Ascending aorta (tissue), 2 donors: ENCODE measurements around the gene ERCC3. TPM values are rescaled to one million over a fixed set of nuclear protein-coding genes. Genes with fewer than 3 reads are reported as not detected.
"Not testable (repeated sequence)": the region's sequence is repeated elsewhere in the genome, so short reads cannot be mapped to it uniquely, and the experiment has no call there.

Experiments
- DNase-seq, 2 donors: peaks; one replicate each; pipeline ENCODE4 v3.0.0-alpha.2; 2019; ENCODE audit warnings: low spot score in 2 of 2
- H3K27ac ChIP-seq, 2 donors: fragments of 200-600 bp; sonication (generic); one replicate each; pipeline ENCODE4 v1.5.1; 2016 to 2017; ENCODE audit warnings: mild to moderate bottlenecking in 1 of 2
- H3K27me3 ChIP-seq: fragments of 200-600 bp; sonication (generic); one replicate; pipeline ENCODE4 v1.5.1; 2017
- H3K36me3 ChIP-seq, 2 donors: fragments of 200-600 bp; sonication (generic); one replicate each; pipeline ENCODE4 v1.5.1; 2016
- H3K4me1 ChIP-seq, 2 donors: fragments of 200-600 bp; sonication (generic); one replicate each; pipeline ENCODE4 v1.5.1; 2016 to 2017; ENCODE audit warnings: mild to moderate bottlenecking in 1 of 2
- H3K4me3 ChIP-seq, 2 donors: fragments of 200-600 bp; sonication (generic); one replicate each; pipeline ENCODE4 v1.5.1; 2016 to 2017; ENCODE audit warnings: mild to moderate bottlenecking in 1 of 2
- H3K9me3 ChIP-seq, 2 donors: fragments of 200-600 bp; sonication (generic); one replicate each; pipeline ENCODE4 v1.5.1; 2016
- CTCF ChIP-seq, 3 experiments: fragments of 200-600 bp in 2 of 3; fragments of 450-650 bp in 1 of 3; sonication (generic) in 2 of 3; IDR thresholded peaks; one replicate each; pipeline ENCODE4 v1.5.1; 2016 to 2019; ENCODE audit warnings: antibody characterized with exemption in 3 of 3, mild to moderate bottlenecking in 1 of 3, moderate library complexity in 1 of 3
- intact Hi-C: fragments of 100-400 bp; cut with DNase I; formaldehyde crosslinking; loops from one replicate; pipeline ENCODE4 v1.15.1; 2023
- total RNA-seq: library from RNA; depleted of rRNA; stranded (reverse); fragments of >200 nt; gene quantifications from one replicate; pipeline ENCODE4 v1.1.0, GENCODE V29; 2016

ERCC3 gene
- total RNA-seq, 1 donor from 2014 or later = 35.3 TPM

GRCh38 chr2:127231130-127231865 lies 62.6 kb downstream of the ERCC3 start:
- no peak for DNase-seq
- no peak for TF ChIP-seq CTCF (IDR thresholded peaks at IDR 0.05)
- Histone ChIP-seq H3K27me3 (no peaks in the 10 kb centered on the region), H3K27ac (no peak overlapping the region), H3K9me3 (peaks cover 0 to 5% of the 10 kb centered on the region in 2 donors), H3K4me1 (no peaks in the 10 kb centered on the region), H3K4me3 (no peak overlapping the region), H3K36me3 (no peaks in the 10 kb centered on the region)
- intact Hi-C loops = no loop called here

GRCh38 chr2:127229555-127229954 lies 64.4 kb downstream of the ERCC3 start:
- no peak overlapping the region for H3K27ac ChIP-seq
- no peak for TF ChIP-seq CTCF (IDR thresholded peaks at IDR 0.05)
- peaks cover 0 to 5% of the 10 kb centered on the region in 2 donors for H3K9me3 ChIP-seq
- H3K4me1 ChIP-seq = no peaks in the 10 kb centered on the region
- no peak for DNase-seq
- no peak overlapping the region for H3K4me3 ChIP-seq
- no peaks in the 10 kb centered on the region for H3K36me3 ChIP-seq
- intact Hi-C loops = no loop called here
- no peaks in the 10 kb centered on the region for H3K27me3 ChIP-seq

- no peaks in the 10 kb centered on the region for H3K27me3 ChIP-seq
- H3K4me1 ChIP-seq = no peaks in the 10 kb centered on the region
- no peaks in the 10 kb centered on the region for H3K36me3 ChIP-seq
- H3K4me3 ChIP-seq = no peak overlapping the region
- H3K9me3 ChIP-seq = peaks cover 0 to 5% of the 10 kb centered on the region in 2 donors
- intact Hi-C loops = no loop called here
- no peak overlapping the region for H3K27ac ChIP-seq
- no peak for DNase-seq
- TF ChIP-seq CTCF (IDR thresholded peaks at IDR 0.05) = no peak
Measured at GRCh38 chr2:127228102-127228501, 65.8 kb downstream of the ERCC3 start.

GRCh38 chr2:127227264-127227660 lies 66.7 kb downstream of the ERCC3 start:
- H3K4me3 ChIP-seq, H3K27ac ChIP-seq, intact Hi-C loops, DNase-seq, H3K9me3 ChIP-seq, H3K4me1 ChIP-seq, H3K27me3 ChIP-seq, H3K36me3 ChIP-seq: not testable (repeated sequence)

- no peak for TF ChIP-seq CTCF (IDR thresholded peaks at IDR 0.05)
- no peak overlapping the region for H3K4me3 ChIP-seq
- H3K27ac ChIP-seq = no peak overlapping the region
- H3K36me3 ChIP-seq = no peaks in the 10 kb centered on the region
- peaks cover 0 to 5% of the 10 kb centered on the region in 2 donors for H3K9me3 ChIP-seq
- no peaks in the 10 kb centered on the region for H3K4me1 ChIP-seq
- intact Hi-C loops = no loop called here
- H3K27me3 ChIP-seq = no peaks in the 10 kb centered on the region
- DNase-seq = no peak
Measured at GRCh38 chr2:127226520-127227263, 67.3 kb downstream of the ERCC3 start.

- TF ChIP-seq CTCF (IDR thresholded peaks at IDR 0.05) = no peak
- Histone ChIP-seq H3K4me3 (no peak overlapping the region), H3K36me3 (no peaks in the 10 kb centered on the region), H3K27me3 (peaks cover 6% of the 10 kb centered on the region), H3K9me3 (peaks cover 0 to 5% of the 10 kb centered on the region in 2 donors), H3K4me1 (no peaks in the 10 kb centered on the region), H3K27ac (no peak overlapping the region)
- no peak for DNase-seq
- intact Hi-C loops = no loop called here
Measured at GRCh38 chr2:127226132-127226519, 67.8 kb downstream of the ERCC3 start.
